ENCODE data around the gene MBP.

MBP gene

DNA sequence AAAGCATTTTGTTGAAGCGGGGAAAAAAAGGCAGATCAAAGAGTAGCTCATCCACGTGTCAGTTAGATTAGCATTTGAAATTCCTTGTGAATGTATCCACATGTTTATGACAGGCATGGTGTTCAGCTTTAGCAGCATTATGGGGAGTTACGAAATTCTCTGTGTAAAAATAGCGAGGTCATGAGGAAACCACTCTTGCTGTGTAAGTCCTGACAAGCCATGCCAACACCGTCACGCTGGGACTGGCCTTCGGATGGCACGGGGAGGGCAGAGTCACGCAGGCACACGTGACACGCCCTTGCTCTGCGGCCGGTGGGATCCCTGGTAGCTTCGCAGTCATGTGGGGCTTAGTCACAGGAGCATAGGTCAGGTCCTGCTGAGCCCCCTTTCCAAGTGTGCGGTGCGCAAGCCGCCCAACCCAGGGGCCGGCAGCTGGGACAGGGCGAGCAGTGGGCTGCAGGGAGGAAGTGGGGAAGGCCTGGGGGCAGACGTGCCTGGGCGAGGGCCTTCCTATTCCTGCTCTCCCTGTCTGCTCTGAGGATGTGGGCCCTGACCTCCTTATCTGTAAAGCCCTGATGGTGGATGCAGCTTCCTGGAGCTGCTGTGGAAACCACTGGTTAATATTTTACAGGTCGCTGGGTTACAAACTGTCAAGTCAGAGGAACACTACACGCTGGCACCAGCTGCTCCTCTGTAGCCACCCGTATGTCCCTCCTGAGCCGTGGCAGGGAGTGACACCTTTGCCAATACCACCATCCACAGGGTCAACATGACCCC, 18.0 kb downstream of the MBP start:
- peak; percentile 86 for DNase-seq (ENCODE audit: low spot score)

DNA sequence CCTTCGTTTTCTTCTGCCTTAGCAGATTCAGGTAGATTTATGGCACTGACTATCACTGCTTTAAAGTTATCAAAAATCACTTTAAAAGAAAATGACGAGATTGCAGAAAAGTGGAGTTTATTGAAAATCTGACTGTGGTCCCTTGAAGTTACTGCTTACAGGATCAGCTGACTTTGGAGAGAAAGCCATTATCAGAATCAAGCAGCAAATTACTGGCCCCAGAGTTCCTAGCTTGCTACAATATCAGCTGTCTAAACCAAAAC, 18.5 kb downstream of the MBP start:
- DNase-seq (ENCODE audit: low spot score): no peak

DNA sequence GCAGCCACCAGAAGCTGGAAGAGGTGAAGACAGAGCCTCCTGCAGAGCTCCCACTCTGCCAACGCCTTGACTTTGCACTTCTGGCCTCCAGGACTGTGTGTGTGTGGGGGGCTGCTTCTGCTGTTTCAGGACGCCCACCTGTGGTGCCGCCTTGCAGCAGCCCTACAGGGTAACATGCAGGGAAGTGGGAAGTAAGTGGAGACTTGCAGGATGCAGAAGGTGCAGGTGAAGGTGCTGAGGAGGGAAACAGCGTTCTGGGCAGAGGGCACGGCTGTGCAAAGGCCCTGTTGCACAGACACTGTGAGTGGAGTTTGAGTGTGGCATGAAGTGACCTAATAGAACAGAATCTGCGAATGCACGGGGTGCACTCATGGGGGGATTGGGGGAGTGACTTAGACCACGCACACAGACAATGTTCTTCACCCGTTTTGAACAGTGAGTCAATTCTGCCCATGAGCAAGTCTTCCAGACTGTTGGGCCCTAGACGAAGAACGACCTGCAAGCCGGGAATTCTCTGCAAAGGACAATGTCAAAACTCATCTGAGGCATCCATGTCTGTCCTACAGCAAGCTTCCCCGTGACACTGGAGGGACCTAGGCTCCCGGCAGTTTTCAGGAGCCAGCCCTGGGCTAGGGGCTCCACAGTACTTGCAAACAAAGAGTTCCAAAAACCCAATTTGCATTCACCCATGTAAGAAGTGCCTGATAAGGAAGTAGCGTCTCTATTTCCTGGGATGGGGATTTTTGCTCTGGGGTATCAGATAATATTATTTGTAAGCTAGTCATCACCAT, 19.0 kb downstream of the MBP start:
- no peak for DNase-seq (ENCODE audit: low spot score)

DNA sequence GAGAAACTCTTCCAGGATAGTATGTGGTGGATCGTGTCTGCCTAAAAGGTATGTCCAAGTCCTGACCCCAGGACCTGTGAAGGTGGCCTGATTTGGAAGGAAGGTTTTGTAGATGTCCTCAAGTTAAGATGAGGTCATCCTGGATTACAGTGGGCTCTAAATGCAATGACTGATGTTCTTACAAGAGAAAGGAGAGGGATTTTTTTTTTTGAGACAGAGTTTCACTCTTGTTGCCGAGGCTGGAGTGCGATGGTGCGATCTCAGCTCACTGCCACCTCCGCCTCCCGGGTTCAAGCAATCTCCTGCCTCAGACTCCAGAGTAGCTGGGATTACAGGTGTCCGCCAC, 19.9 kb downstream of the MBP start:
- DNase-seq (ENCODE audit: low spot score): no peak

DNA sequence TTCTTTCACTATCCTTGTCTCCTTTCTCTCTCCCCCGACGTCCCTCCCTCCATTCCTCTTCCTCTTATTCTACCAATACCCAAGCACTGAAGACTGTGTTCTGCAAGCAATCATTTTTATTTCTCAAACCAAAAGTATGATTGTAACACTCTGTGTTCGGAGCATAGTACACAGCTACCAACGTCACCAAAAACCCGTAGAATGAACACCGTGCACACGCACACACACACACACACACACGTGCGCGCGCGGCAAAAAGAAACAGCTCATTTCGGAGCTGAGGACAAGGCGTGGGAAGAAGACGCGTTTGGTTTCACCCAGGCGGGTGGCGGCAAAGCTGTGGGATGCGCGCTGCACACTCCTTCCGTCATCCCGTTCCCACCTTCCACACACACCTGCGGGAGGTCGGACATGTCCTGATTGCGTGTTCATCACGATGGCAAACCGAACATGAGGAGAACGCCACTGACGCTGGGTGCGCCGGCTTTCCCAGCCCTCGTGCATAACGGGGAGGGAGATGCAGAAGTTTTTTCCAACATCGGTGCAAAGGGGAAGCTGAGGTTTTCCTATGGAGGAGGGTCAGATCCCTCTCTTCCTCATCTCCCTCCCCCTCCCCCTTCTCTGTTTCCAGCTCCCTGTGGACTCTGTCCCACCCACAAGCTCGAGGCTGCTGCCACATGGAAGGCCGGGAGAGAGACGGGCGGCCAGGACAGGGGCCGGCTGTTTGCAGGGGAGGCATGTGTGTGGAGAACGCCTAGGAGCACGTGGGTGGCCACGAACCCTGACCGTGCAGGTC, 20.4 kb downstream of the MBP start:
- no peak for DNase-seq (ENCODE audit: low spot score)

DNA sequence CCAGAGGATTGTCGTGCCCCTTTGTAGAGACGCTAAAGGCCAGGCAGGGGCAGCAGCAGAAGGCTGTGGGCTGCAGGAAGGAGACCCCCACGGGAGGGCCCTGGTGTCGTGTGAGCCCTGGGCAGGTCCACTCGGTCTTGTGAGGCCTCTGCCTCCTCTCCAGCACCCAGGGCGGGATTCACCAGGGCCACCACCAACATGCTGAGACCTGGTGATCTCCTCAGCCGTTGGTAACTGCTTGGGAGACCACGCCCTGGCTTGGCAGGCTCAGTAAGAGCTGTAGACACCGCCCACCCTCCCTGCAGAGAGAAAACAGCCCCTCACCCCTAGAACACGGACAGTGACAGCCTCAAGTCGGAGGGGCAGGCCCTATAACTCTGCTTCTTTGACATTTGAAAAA, 21.1 kb downstream of the MBP start:
- DNase-seq (ENCODE audit: low spot score): no peak

DNA sequence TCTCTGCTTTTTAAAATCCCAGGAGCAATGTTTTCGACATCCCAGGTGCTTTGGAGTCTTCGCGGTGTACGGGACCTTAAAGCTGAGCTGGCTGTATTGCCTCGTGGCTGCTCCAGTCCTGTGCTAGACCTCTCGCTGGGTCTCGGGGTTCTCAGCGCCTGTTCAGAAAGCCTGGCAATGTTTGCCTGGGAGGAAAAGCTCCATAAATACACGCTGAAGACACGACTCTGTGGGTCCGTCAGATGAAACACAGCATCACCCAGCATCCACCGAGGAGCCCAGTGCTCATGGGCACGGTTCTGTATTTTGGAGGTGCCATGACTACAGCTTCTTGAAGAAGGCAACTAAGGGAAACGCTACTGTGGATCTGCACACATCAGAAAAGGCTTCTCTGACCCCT, 21.6 kb downstream of the MBP start:
- DNase-seq (ENCODE audit: low spot score): no peak

DNA sequence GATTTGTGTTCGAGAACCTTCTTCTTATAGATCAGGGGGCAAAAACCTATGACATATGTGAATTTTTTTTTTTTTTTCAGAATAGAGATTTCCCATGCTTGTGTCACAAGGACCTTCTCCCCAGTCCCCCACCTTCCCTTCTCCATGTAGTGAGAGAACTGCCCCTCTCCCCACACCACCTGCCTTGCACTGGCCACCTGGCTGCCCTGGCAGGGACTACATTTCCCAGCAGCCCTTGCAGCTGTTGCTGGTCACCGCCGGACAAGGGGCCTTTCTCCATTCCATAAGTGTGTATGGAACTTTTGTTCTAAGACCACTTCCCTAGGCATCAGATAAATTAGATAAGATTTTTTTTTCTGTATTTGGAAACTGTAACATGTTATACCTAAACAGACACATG, 22.2 kb downstream of the MBP start:
- no peak for DNase-seq (ENCODE audit: low spot score)

DNA sequence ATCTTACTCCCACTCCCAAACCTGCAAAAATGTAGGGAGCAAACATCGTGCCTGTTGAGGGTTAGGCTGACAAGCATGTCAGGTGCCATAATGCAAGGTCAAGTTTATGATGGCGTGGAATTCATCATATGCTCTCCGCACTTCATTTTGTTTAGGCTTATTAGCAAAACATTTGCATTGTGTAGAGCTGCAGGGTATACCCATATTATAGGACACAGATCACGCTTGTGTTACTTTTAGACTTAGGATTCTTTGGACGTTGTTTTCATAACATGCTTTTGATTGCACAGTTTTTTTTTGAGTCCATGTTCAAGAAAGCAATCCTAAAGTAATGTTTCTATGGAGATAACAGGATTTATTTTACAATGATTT, 22.9 kb downstream of the MBP start:
- no peak for DNase-seq (ENCODE audit: low spot score)

DNA sequence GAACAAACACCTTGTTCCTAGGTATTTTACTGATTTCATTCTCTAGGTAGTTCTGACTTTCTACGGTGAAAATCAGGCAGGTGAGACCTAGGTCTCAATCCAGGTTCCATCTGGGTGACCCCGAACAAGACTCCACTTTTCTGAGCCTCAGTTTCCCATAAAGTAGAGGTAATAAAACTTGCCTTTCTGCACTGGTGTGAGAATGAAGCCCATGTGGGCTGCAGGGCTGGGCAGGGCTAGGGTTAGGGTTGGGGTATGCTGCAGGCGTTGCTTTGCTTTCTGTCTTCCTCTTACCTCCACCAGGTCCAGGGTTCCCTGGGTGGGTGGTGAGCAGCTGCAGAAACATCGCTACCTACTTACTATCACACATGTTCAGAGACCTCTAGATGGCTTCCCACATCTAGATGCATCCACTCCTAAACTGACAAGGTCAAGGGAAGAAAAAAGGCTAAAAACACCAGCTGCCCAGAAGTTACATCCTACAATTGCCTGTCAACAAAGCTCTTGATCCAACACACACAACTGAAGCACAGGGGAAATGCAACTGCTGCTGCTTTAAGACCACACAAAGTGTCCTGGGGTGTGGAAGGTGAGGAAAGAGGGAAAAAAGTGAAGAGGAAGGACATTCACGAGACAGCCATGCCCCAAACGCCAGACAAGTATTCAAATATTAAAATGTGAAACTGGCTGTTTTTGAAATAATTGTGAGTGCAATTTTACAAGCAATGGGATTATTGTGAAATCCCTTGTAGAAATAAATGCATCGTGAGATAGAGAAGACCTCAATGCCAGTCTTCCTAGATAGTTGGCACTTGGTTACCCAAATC, 23.5 kb downstream of the MBP start:
- DNase-seq (ENCODE audit: low spot score): no peak

DNA sequence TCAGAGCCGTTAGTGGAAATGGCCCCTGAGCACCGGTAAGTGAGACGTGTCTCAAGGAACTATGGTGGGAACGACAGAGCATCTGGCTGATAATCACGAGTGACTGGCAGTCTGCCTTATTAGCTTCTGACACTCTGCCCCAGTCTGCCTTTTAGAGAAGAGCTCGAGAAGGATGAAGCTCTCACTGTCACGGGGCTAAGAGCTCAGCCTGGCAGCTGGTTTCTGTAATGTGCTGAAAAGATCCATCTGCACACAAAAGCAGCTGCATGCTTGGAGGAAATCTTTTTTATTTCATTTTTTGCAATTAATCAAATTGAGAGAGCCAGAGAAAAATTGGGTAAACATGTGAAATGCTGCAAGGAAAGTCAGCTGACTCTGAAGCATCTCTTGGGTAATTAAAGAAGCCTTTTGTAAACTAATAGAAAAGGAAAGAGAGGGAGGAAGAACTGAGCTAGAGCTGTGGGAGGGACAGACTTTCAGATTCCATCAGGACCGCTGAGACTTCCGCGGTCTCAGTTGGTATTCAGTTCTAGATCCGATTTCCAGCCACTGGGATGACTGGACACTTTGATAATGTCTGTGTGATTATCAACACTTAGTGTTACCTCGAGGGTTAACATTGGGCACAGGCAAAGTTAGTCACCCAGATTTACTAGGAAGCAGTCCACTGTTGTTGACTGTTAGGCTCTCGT, 24.4 kb downstream of the MBP start:
- no peak for DNase-seq (ENCODE audit: low spot score)

DNA sequence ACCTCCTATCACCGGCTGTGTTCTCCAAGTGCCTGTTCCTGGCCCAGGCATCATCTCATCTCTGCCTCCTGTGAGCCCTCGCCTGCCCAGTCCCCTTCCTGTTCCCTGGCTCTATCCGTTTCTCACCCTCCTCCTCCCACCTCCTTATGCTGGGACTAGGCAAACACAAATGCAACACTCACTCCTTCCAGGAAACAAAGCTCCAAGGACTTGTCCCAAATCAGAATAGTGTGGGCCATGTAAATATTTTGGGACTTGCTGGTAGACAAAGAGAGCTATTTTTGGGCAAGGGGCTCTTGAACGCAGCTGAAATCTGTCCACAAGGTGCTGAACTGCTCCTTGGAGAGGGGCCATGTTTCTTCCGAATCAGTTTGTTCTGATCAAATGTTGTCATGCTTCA, 25.3 kb downstream of the MBP start:
- no peak for DNase-seq (ENCODE audit: low spot score)

DNA sequence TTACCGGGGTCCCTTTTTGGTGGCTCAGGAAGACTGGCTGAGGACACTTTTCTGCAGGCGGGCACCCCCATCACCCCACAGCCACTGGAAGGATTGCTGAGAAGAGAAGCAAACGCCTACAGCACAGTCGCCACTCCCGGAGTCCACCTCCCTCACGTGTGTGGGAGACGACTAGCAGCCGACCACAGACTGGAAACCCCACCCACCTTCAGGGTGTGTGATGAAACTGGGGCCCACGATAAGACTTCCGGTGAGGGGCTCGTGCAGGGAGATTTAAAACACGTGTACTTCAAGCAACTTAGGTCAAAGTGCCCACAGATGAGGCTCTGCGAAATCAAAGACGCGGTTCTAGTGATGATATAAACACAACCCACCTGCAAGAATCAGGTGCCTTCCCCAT, 26.3 kb downstream of the MBP start:
- DNase-seq (ENCODE audit: low spot score): no peak

DNA sequence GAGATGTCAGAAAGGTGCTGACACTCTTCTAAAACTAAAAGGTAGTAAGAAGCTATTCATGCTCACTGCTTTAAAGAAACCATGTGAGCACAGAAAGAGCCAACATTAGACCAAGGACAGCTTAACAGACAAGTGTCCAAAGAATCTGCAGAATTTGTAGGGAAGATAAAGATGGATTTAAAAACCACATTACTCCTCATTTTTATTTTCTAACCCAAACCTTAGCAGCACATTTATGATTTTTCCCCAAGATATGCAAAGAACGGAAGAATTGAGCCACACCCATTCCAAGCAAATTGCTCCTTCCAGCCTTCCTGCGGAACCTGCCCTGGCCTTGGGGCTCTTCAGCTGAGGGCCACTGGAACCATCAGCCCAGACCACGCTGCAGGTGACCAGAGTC, 26.9 kb downstream of the MBP start:
- no peak for DNase-seq (ENCODE audit: low spot score)

DNA sequence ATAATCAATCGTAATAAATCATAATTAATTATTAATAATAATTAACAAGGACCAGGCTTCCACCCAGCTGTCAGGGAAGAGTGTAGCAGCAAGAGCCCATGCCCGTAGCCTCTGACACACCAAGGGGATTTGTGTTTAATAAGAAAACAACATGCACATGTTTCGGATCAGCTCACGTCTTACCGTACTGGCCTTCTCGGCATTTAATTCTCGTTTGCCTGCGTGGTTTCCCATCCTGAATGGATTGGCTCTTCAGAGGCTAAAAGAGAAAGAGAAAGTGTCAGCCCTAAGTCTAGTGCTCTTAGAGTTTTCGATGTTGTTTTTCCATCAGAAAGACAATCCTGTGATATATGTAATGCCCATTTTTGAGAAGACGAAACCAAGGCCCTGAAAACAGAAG, 27.6 kb downstream of the MBP start:
- no peak for DNase-seq (ENCODE audit: low spot score)

DNA sequence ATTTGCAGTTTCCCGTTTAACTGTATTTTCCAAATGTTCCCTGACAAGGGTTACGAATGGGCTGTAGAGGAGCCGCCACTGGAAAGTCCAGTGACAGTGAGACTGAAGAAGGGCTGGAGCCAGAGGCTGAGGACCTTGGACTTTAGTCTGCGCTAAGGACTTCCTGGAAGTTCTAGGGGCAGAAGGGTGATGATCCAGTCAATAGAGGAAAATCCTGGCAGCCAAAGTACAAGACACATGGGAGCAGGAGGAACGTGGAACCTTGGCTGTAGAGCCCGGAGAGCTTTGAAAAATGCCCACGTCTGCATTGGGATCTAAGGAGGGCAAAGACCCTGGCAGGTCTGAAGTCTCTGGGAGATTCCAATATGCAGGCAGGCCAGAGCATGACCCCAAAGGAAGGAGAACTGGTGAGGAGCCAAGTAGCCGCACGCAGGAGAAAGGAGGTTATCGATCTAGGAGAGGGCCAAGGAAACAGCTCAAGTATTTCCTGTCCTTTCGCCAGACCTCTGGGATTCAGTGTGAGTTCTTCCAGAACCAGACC, 28.5 kb downstream of the MBP start:
- no peak for DNase-seq (ENCODE audit: low spot score)

DNA sequence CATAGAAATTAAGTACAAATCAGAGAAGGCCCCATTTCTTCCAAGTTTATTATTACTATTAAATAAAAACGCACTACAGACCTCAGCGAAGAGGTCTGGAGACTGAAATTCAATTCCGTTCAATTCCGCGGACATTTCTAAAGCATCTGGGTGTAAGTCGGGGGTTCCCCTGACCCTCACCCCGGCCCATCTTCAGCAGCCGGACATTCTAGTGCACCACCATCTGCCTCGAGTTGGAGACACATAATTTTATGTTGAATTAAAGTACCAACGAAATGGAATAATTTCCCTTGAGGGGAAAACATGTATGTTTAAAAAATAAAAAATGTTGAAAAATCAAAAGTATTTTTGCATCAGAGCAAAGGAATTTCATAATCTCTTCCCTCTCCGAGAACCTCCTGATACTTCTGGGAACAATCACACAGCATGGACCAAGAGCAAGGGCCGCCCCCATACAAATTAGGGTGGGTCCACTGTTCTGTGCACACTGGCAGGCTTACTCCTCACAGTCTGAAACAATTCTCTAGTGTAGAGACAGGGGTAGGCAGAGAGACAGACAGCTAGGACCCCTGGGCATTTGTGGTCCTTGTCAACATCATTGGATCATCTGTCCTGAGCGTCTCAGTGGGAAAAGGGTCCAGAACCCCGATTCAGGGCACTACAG, 29.3 kb downstream of the MBP start:
- no peak for DNase-seq (ENCODE audit: low spot score)

DNA sequence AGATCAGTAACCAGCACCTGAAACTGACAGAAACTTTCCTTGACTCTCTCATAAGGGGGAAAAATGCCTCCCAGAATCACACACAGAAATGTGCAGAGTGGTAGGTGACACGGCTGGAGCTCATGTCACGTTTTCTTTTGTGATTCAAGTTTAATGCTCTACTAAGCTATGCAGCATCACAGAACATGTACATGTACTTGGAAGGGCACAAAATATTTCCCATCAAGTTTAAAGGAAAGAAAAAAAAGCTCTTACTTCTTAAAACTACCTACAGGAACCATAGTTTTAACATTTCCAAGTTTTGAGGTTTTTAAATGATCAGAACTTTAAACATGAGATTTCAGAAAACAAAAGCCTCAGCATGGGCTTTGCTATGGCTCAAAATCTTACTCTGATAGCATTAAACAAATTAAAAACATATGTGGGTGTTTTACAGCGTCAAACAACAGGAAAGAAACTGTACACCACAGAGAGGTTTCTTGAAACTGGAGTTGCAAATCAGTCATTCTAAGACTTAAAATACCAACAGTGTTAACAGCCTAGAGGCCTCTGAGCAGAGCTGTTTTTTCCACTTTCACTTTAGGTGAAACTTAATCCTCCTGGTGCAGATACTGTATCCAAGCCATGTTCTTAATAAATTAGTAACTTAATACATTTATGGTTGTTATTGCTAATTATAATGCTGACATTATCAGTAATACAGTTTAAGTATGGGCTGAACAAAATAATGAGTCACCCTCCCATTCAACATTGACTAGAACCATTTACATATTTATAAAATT, 30.1 kb downstream of the MBP start:
- no peak for DNase-seq (ENCODE audit: low spot score)

DNA sequence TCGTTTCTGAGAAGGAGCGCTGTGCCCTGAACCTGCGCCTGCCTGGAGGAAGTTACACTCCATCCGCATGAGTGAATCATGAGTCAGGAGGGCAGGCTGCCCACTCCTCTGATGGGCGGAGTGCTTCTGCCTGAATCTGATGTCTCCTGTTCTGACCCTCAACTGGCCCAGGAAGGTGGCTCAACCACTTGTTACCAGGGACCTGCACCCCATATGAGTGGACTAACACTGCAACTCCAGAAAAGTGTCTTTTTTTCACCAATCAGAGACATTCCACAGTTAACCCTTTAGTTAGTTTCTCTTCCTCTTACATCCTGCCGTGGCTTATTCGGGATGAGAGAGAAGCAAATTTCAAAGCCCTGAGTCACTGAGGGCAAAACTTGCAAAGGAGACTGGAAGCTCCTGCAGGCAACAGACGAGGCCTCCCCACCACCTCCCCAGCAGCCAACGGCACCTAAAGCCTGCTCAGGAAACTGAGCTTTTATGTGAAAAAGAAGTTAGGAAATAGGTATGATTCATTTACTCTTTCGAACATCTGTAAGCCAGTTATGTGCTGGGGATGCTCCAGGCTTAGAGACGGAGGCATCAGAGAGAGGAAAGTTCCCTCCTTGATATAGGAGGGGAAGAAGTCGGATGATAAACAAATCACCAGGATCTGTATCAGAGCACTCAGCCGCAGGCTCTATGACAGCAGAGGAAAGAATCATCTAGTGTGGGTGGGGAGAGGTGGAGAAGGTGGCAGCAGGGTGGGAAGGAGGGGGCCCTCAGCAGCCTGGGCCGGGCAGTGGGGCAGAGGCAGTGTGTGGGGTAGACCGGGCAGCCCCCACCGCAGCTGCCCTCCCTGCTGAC, 30.9 kb downstream of the MBP start:
- DNase-seq (ENCODE audit: low spot score): peak; percentile 57
